OCI-LY7 (cell line): Measurements from ENCODE around the gene AMOTL1. TPM values are rescaled to one million over a fixed set of nuclear protein-coding genes. Genes with fewer than 3 reads are reported as not detected.

Experiments
- BruUV-seq: library from RNA; stranded (reverse); fragments of 400-500 nt; replicated peaks from 2 replicates; lab custom pipeline; 2021; lab: Mats Ljungman, UMichigan
- CTCF ChIA-PET: fragments of 300-600 bp; sonication (Branson Sonifier 250); formaldehyde crosslinking; loops from one replicate; lab custom pipeline; 2022; ENCODE audit warnings: antibody characterized with exemption; ENCODE audit not compliant: unreplicated experiment; lab: Charles Lee
- POLR2A ChIA-PET: fragments of 300-600 bp; sonication (Branson Sonifier 250); formaldehyde crosslinking; loops from one replicate; lab custom pipeline; 2022; ENCODE audit warnings: antibody characterized with exemption; lab: Charles Lee
- DNase-seq: peaks from one replicate; pipeline ENCODE4 v3.0.0-alpha.2; 2015; ENCODE audit warnings: low spot score
- H2AFZ ChIP-seq: fragments of 200-600 bp; sonication (generic), shearing (Covaris generic); 2 replicates; pipeline ENCODE4 v1.6.1; 2014; ENCODE audit warnings: mild to moderate bottlenecking, antibody characterized with exemption, low read length, moderate library complexity
- H3K27ac ChIP-seq: fragments of 200-600 bp; sonication (generic); 2 replicates; pipeline ENCODE4 v1.5.1; 2014; ENCODE audit warnings: mixed run types, low read depth, mild to moderate bottlenecking, moderate library complexity, low read length, inconsistent platforms; ENCODE audit not compliant: poor library complexity, severe bottlenecking
- H3K36me3 ChIP-seq: fragments of 200-600 bp; sonication (generic); 2 replicates; pipeline ENCODE4 v1.6.1; 2014; ENCODE audit warnings: mild to moderate bottlenecking, antibody characterized with exemption, low read length, moderate library complexity, mixed read lengths; ENCODE audit not compliant: insufficient read depth
- H3K4me1 ChIP-seq: fragments of 200-600 bp; sonication (generic); 2 replicates; pipeline ENCODE4 v1.5.1; 2014; ENCODE audit warnings: mild to moderate bottlenecking, low read length; ENCODE audit not compliant: insufficient read depth, poor library complexity, severe bottlenecking
- H3K4me2 ChIP-seq: fragments of 200-600 bp; sonication (generic); 2 replicates; pipeline ENCODE4 v1.6.1; 2014; ENCODE audit warnings: mild to moderate bottlenecking, low read length
- H3K4me3 ChIP-seq: fragments of 200-600 bp; sonication (generic); 2 replicates; pipeline ENCODE4 v1.5.1; 2014; ENCODE audit warnings: mild to moderate bottlenecking, low read depth, low read length; ENCODE audit not compliant: poor library complexity, severe bottlenecking
- H3K79me2 ChIP-seq: fragments of 200-600 bp; sonication (generic); 2 replicates; pipeline ENCODE4 v1.6.1; 2016; ENCODE audit warnings: low read depth, mild to moderate bottlenecking, low read length, moderate library complexity, mixed read lengths; ENCODE audit not compliant: insufficient read depth
- H3K9me2 ChIP-seq: fragments of 200-600 bp; sonication (generic); 2 replicates; pipeline ENCODE4 v1.6.1; 2016; ENCODE audit warnings: mild to moderate bottlenecking, low read length, mixed read lengths; ENCODE audit not compliant: insufficient read depth
- H3K9me3 ChIP-seq: fragments of 200-600 bp; sonication (generic); 2 replicates; pipeline ENCODE4 v1.6.1; 2014; ENCODE audit warnings: mild to moderate bottlenecking, mixed run types, low read length, mixed read lengths
- H4K20me1 ChIP-seq: fragments of 200-600 bp; sonication (generic); 2 replicates; pipeline ENCODE4 v1.6.1; 2014; ENCODE audit warnings: mild to moderate bottlenecking, antibody characterized with exemption, low read length, moderate library complexity, mixed read lengths; ENCODE audit not compliant: insufficient read depth
- CTCF ChIP-seq: fragments of 200-600 bp; sonication (generic); conservative IDR thresholded peaks from 2 replicates; pipeline ENCODE4 v1.5.1; 2014; ENCODE audit warnings: mild to moderate bottlenecking, antibody characterized with exemption, low read length, moderate library complexity, mixed read lengths
- EZH2phosphoT487 ChIP-seq: fragments of 200-600 bp; sonication (generic); IDR thresholded peaks from 2 replicates; pipeline ENCODE4 v1.6.1; 2018; ENCODE audit warnings: low read depth, borderline replicate concordance, mild to moderate bottlenecking, mixed run types, antibody characterized with exemption, low read length, moderate library complexity, mixed read lengths
- intact Hi-C: fragments of 100-400 bp; cut with micrococcal nuclease; formaldehyde crosslinking; loops from one replicate; pipeline ENCODE4 v1.10.0; 2022; ENCODE audit not compliant: unreplicated experiment
- total RNA-seq, 2 experiments: library from RNA; depleted of rRNA in 1 of 2; stranded (reverse); fragments of >200 nt in 1 of 2; shearing (Covaris generic) in 1 of 2; gene quantifications; 2 replicates each; pipeline ENCODE4 v1.2.3, GENCODE V29; 2014 to 2022

The AMOTL1 gene
- total RNA-seq, 2 experiments from 2014 or later = not detected

- Histone ChIP-seq H3K79me2 (no peaks in the 10 kb centered on the region), H3K4me2 (no peak overlapping the region), H3K9me2 (no peaks in the 10 kb centered on the region), H2AFZ (no peak overlapping the region), H3K9me3 (0 out of 2 replicates have a peak, but pooled peaks cover 8% of the 10 kb centered on the region), H3K27ac (no peak overlapping the region), H4K20me1 (no peaks in the 10 kb centered on the region), H3K4me3 (no peak overlapping the region), H3K4me1 (no peaks in the 10 kb centered on the region), H3K36me3 (no peaks in the 10 kb centered on the region)
- BruUV-seq = no TSS peak
- intact Hi-C loops = loop anchor here (2.0 to 5.0 kb wide), 2 partner anchors 109 to 375 kb away; no protein-coding TSS in a partner anchor
- CTCF ChIA-PET = no interaction called here
- TF ChIP-seq CTCF = no peak
- TF ChIP-seq EZH2phosphoT487 = no peak
- POLR2A ChIA-PET = no interaction called here
- DNase-seq = no peak
Measured at GRCh38 chr11:94895971-94896370, 127.8 kb downstream of the AMOTL1 start.

GRCh38 chr11:94897330-94897768, 129.2 kb downstream of the AMOTL1 start:
- Histone ChIP-seq H3K4me3 (no peak overlapping the region), H3K27ac (no peak overlapping the region), H3K36me3 (no peaks in the 10 kb centered on the region), H3K4me2 (no peak overlapping the region), H3K79me2 (no peaks in the 10 kb centered on the region), H3K9me2 (no peaks in the 10 kb centered on the region), H2AFZ (no peak overlapping the region), H3K9me3 (0 out of 2 replicates have a peak, but pooled peaks cover 8% of the 10 kb centered on the region), H4K20me1 (no peaks in the 10 kb centered on the region), H3K4me1 (no peaks in the 10 kb centered on the region)
- intact Hi-C loops = loop anchor here (1.0 to 5.0 kb wide), 3 partner anchors 110 to 377 kb away; no protein-coding TSS in a partner anchor
- BruUV-seq = no TSS peak
- peak; percentile 36 for DNase-seq
- ChIA-PET POLR2A (interaction anchor here (0.9 to 1.1 kb wide), 2 partner anchors 18 to 87 kb away, joined by 3 to 4 read pairs; no protein-coding TSS in a partner anchor), CTCF (no interaction called here)
- TF ChIP-seq EZH2phosphoT487 (no peak), CTCF (peak; percentile 90)

GRCh38 chr11:94907226-94907625, 139.1 kb downstream of the AMOTL1 start:
- ChIA-PET CTCF (no interaction called here), POLR2A (no interaction called here)
- H3K4me1 ChIP-seq = no peaks in the 10 kb centered on the region
- no peaks in the 10 kb centered on the region for H3K9me3 ChIP-seq
- H4K20me1 ChIP-seq = no peaks in the 10 kb centered on the region
- no peak overlapping the region for H3K4me3 ChIP-seq
- no peak for TF ChIP-seq CTCF
- TF ChIP-seq EZH2phosphoT487 = no peak
- H3K79me2 ChIP-seq = no peaks in the 10 kb centered on the region
- H3K4me2 ChIP-seq = no peak overlapping the region
- H2AFZ ChIP-seq = no peak overlapping the region
- BruUV-seq = no TSS peak
- H3K36me3 ChIP-seq = no peaks in the 10 kb centered on the region
- DNase-seq = no peak
- H3K9me2 ChIP-seq = no peaks in the 10 kb centered on the region
- intact Hi-C loops = no loop called here
- no peak overlapping the region for H3K27ac ChIP-seq
